ENCODE data around the gene AMDHD2. TPM values are rescaled to one million over a fixed set of nuclear protein-coding genes. Genes with fewer than 3 reads are reported as not detected.

AMDHD2 gene
- total RNA-seq, 4 donors from 2014 or later: 12.3 to 18.1 (median 13.7) TPM

DNA sequence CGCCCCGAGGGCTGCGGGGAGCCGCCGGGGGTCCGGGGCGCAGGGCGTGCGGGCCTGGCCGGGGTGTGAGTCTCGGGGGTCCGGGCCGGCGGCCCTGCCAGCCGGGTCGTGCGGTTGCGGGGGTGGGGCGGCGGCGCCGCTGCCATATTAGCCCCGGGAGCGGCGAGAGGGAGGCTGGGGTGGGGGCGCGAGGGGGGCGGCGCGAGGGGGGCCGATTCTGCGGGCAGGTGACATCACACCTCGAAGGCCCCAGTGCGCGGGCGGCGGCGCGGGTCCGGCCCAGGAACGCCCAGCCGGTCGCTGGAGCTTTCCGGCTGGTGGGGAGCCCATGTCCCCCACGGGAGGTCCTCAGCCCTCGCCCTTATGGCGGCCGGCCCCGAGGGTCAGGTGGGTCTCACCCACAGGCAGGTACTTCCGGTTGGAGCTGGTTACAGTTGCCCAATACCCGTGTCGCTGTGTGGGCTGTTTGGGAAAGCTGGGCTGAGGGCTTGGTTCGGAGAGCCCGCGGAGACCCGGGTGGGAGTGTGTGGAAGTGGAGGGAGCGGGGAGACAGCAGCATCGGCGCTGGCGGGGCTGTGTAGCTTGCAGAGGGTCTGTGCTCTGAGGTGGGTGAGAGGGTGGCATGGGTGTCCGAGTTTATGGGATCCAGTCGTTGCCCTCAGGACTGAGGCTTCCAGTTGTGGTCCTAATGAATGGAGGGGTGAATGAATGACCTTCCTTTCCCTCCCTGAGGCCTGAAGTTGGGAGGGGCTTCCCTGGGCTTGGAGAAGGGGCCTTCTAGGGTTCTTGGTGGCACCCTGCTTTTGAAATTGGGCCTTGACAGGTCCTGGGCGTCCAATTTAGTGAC, 5.6 kb upstream of the AMDHD2 start:
- DNase-seq (peak in 1 of 2 donors; percentile 56), ATAC-seq (peak in 1 of 2 donors; percentile 15)
- H3K27ac ChIP-seq: peak overlapping the region; percentile 98 to 100 (median 98)
- no peaks in the 10 kb centered on the region for H3K9me3 ChIP-seq
- peak; percentile 3 to 28 for TF ChIP-seq POLR2A (IDR thresholded peaks at IDR 0.05)
- TF ChIP-seq, protein P1, sequence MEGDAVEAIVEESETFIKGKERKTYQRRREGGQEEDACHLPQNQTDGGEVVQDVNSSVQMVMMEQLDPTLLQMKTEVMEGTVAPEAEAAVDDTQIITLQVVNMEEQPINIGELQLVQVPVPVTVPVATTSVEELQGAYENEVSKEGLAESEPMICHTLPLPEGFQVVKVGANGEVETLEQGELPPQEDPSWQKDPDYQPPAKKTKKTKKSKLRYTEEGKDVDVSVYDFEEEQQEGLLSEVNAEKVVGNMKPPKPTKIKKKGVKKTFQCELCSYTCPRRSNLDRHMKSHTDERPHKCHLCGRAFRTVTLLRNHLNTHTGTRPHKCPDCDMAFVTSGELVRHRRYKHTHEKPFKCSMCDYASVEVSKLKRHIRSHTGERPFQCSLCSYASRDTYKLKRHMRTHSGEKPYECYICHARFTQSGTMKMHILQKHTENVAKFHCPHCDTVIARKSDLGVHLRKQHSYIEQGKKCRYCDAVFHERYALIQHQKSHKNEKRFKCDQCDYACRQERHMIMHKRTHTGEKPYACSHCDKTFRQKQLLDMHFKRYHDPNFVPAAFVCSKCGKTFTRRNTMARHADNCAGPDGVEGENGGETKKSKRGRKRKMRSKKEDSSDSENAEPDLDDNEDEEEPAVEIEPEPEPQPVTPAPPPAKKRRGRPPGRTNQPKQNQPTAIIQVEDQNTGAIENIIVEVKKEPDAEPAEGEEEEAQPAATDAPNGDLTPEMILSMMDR (IDR thresholded peaks at IDR 0.05 in 4 of 5, conservative IDR thresholded peaks at IDR 0.05 in 1 of 5): no peak
- in situ Hi-C loops (cut with MboI; ENCODE audit: low sequenced_read_pairs in 4 of 4): no loop called here
- H3K4me1 ChIP-seq: peaks cover 53 to 57% of the 10 kb centered on the region in 2 donors
- intact Hi-C loops (cut with DNase I; ENCODE audit: low total_unique reads): loop anchor here (10.0 kb wide), 1 partner anchor 250 kb away; the partner anchor contains the start of gene RNPS1
- peak overlapping the region; percentile 83 to 100 (median 88) for H3K4me3 ChIP-seq
- H3K36me3 ChIP-seq: no peaks in the 10 kb centered on the region
- H3K27me3 ChIP-seq: no peaks in the 10 kb centered on the region

- peaks cover 55 to 61% of the 10 kb centered on the region in 2 donors for H3K4me1 ChIP-seq
- no peak for TF ChIP-seq POLR2A (IDR thresholded peaks at IDR 0.05)
- TF ChIP-seq, protein P1 (IDR thresholded peaks at IDR 0.05 in 4 of 5, conservative IDR thresholded peaks at IDR 0.05 in 1 of 5): no peak
- intact Hi-C loops (cut with DNase I; ENCODE audit: low total_unique reads): loop anchor here (10.0 kb wide), 1 partner anchor 251 kb away; the partner anchor contains the start of gene RNPS1
- peak overlapping the region; percentile 83 to 100 (median 88) for H3K4me3 ChIP-seq
- no peak for ATAC-seq
- H3K27ac ChIP-seq: peak overlapping the region; percentile 98 to 100 (median 98)
- no peaks in the 10 kb centered on the region for H3K36me3 ChIP-seq
- no peak for DNase-seq
- in situ Hi-C loops (cut with MboI; ENCODE audit: low sequenced_read_pairs in 4 of 4): no loop called here
- no peaks in the 10 kb centered on the region for H3K9me3 ChIP-seq
- no peaks in the 10 kb centered on the region for H3K27me3 ChIP-seq
These were observed 4.9 kb upstream of the AMDHD2 start for GRCh38 chr16:2515180-2515851.

DNA sequence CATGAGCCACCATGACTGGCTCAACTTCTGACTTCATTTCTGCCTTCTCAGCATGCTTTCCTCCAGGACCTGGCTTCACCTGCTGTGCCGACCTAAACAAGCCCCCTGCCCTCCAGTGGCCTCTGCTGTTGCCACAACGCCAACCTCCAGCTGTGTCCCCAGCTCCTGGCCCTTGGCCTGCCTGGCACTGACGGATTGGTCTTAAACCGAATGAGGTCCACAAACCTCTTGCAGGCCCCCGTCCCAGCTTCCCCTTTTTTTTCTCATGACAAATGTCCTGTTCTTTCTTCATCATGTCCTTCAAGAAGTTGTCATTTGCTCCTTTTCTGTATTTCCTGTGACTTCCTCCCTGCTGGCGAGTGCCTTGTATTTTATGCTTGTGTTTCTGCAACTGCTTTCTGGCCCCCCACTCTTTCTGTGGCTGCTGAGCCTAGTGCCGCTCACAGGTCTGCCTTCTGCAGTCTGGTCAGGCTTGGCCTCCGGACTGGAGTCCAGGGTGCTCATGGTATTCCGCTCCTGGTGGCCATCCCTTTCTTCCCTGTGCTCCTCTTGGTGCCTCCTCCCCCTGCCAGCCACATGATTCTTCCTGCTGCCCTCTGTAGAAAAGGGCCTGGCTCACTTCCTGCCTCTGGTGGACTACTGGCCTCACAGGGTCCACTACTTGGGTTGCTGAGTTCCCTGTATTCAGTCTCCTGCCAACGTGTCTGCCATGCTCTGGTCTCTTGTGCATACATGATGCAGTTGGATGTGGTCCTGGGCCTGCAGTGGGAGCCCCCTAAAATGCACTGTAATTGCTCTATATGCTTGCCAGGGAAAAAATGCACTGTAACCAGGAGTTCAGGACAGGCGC, 3.6 kb upstream of the AMDHD2 start:
- Histone ChIP-seq H3K27ac (peak overlapping the region; percentile 98 to 100 (median 98)), H3K4me1 (peaks cover 64 to 70% of the 10 kb centered on the region in 2 donors), H3K9me3 (no peaks in the 10 kb centered on the region), H3K36me3 (no peaks in the 10 kb centered on the region), H3K27me3 (no peaks in the 10 kb centered on the region), H3K4me3 (peak overlapping the region; percentile 5 to 88 (median 53))
- intact Hi-C loops (cut with DNase I; ENCODE audit: low total_unique reads): loop anchor here (10.0 kb wide), 1 partner anchor 252 kb away; the partner anchor contains the start of gene RNPS1
- in situ Hi-C loops (cut with MboI; ENCODE audit: low sequenced_read_pairs in 4 of 4): no loop called here
- ATAC-seq (no peak), DNase-seq (no peak)
- TF ChIP-seq, protein P1 (IDR thresholded peaks at IDR 0.05 in 4 of 5, conservative IDR thresholded peaks at IDR 0.05 in 1 of 5): no peak
- TF ChIP-seq POLR2A (IDR thresholded peaks at IDR 0.05): no peak

DNA sequence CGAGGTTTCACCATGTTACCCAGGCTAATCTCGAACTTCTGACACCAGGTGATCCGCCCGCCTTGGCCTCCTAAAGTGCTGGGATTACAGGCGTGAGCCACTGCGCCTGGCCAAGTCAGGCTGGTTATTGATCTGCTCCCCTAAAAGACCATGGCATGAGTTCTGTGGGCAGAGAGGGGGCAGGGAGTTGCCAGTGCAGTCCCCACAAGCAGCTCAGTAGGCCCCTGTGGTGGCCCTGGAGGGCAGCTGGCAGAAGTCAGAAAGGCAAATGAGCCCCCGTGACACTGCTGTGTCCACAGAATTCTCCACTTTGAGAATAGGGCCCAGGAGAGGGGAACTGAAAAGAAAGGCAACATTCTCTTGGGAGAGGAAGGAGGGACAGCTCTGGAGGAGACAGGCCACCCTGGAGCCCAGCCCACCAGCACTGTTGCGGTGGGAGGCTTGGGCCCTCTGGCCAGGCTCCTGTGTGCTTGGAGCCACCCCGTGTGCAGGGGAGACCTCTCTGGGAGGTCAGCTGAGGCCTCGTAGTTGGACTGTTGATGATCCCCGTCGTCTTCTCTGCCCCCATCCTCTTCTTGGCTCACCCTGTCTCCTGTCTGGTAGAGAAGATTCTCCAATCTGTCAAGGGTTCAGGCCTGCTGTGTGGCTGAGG, 2.1 kb upstream of the AMDHD2 start:
- H3K4me3 ChIP-seq: no peak overlapping the region
- DNase-seq: no peak
- in situ Hi-C loops (cut with MboI; ENCODE audit: low sequenced_read_pairs in 4 of 4): no loop called here

More for the DNA sequence above, 2.1 kb upstream of the AMDHD2 start:
- Histone ChIP-seq H3K36me3 (no peaks in the 10 kb centered on the region), H3K27ac (peak overlapping the region; percentile 98 to 100 (median 98)), H3K27me3 (no peaks in the 10 kb centered on the region), H3K4me1 (peaks cover 60 to 65% of the 10 kb centered on the region in 2 donors), H3K9me3 (no peaks in the 10 kb centered on the region)
- TF ChIP-seq POLR2A (IDR thresholded peaks at IDR 0.05): no peak
- TF ChIP-seq, protein P1 (IDR thresholded peaks at IDR 0.05 in 4 of 5, conservative IDR thresholded peaks at IDR 0.05 in 1 of 5): no peak
- no peak for ATAC-seq
- intact Hi-C loops (cut with DNase I; ENCODE audit: low total_unique reads): loop anchor here (10.0 kb wide), 1 partner anchor 253 kb away; the partner anchor contains the start of gene RNPS1
